A549 (cell line): Measurements from ENCODE around the gene MYH11. TPM values are rescaled to one million over a fixed set of nuclear protein-coding genes. Genes with fewer than 3 reads are reported as not detected.

Source experiments
- ATAC-seq, 2 experiments: fragments of 200-7000 bp in 1 of 2; fragments of >200 bp in 1 of 2; cut with Nextera tagmentation in 1 of 2; cut with Tn5 transposase in 1 of 2; 3 replicates each; pipeline versions ENCODE4 v1.8.0 to v1.9.1; 2018 to 2020; ENCODE audit warnings: mild to moderate bottlenecking in 1 of 2, moderate library complexity in 1 of 2
- CTCF ChIA-PET: fragments of 300-600 bp; sonication (Branson Sonifier 250); formaldehyde crosslinking; extraction: SDS; loops from one replicate; lab custom pipeline; 2021; ENCODE audit warnings: antibody characterized with exemption, inconsistent platforms; lab: Yijun Ruan, JAX
- POLR2A ChIA-PET: fragments of 350-600 bp; formaldehyde crosslinking; extraction: SDS; loops from one replicate; lab custom pipeline; 2021; ENCODE audit warnings: antibody characterized with exemption, inconsistent platforms; lab: Yijun Ruan, JAX
- DNase-seq, 2 experiments: peaks; one replicate each; pipeline versions ENCODE4 v3.0.0 to v3.0.0-alpha.2; 2011 to 2016; ENCODE audit warnings: low read depth in 1 of 2, low spot score in 1 of 2
- FAIRE-seq: peaks from 2 replicates; lab custom pipeline; 2011; peaks lifted over from hg19 to GRCh38; lab: Jason Lieb, UNC
- H3K27ac ChIP-seq, 2 experiments: fragments of >200 bp; sonication (Bioruptor Twin); formaldehyde crosslinking; 3 replicates each; pipeline ENCODE4 v1.5.1; 2016 to 2017
- H3K4me1 ChIP-seq: fragments of >200 bp; sonication (Bioruptor Twin); formaldehyde crosslinking; 3 replicates; pipeline ENCODE4 v1.6.1; 2016
- H3K4me2 ChIP-seq: fragments of >200 bp; sonication (Bioruptor Twin); formaldehyde crosslinking; 3 replicates; pipeline ENCODE4 v1.6.1; 2016
- H3K4me3 ChIP-seq: fragments of >200 bp; sonication (Bioruptor Twin); formaldehyde crosslinking; 3 replicates; pipeline ENCODE4 v1.5.1; 2016
- H3K9me3 ChIP-seq: fragments of >200 bp; sonication (Bioruptor Twin); formaldehyde crosslinking; 3 replicates; pipeline ENCODE4 v1.6.1; 2016
- CBX2 ChIP-seq: fragments of 200-600 bp; sonication (generic); IDR thresholded peaks from 2 replicates; pipeline ENCODE4 v1.6.1; 2016; ENCODE audit warnings: low read depth, mild to moderate bottlenecking, borderline replicate concordance
- CEBPB ChIP-seq, 2 experiments: fragments of >200 bp in 1 of 2; sonication (Bioruptor Twin) in 1 of 2; formaldehyde crosslinking in 1 of 2; IDR thresholded peaks; 2 replicates each; pipeline ENCODE4 v1.6.1; 2012 to 2016
- CHD2 ChIP-seq: fragments of 150-350 bp; IDR thresholded peaks from 2 replicates; pipeline ENCODE4 v1.6.1; 2014; ENCODE audit warnings: low read length; ENCODE audit not compliant: partially characterized antibody
- CHD4 ChIP-seq: fragments of 200-600 bp; sonication (generic); IDR thresholded peaks from 2 replicates; pipeline ENCODE4 v1.6.1; 2016; ENCODE audit warnings: antibody characterized with exemption, mild to moderate bottlenecking, borderline replicate concordance
- EHMT2 ChIP-seq: fragments of 200-600 bp; sonication (generic); IDR thresholded peaks from 2 replicates; pipeline ENCODE4 v1.6.1; 2016; ENCODE audit warnings: antibody characterized with exemption, low read depth, mild to moderate bottlenecking, moderate library complexity
- EP300 ChIP-seq, 2 experiments: fragments of >200 bp; sonication (Bioruptor Twin); formaldehyde crosslinking; IDR thresholded peaks; 2 replicates in 1 of 2; 3 replicates in 1 of 2; pipeline ENCODE4 v1.6.1; 2016 to 2017
- FOXS1 ChIP-seq: fragments of 250-450 bp; sonication (Bioruptor Pico); IDR thresholded peaks from 2 replicates; pipeline ENCODE4 v1.5.0; 2020; ENCODE audit warnings: mild to moderate bottlenecking, moderate library complexity
- GATA3 ChIP-seq: IDR thresholded peaks from 2 replicates; pipeline ENCODE4 v1.6.1; 2012; ENCODE audit warnings: borderline replicate concordance
- MAX ChIP-seq: IDR thresholded peaks from 2 replicates; pipeline ENCODE4 v1.6.1; 2012
- NFE2L2 ChIP-seq: fragments of 150-350 bp; conservative IDR thresholded peaks from 2 replicates; pipeline ENCODE4 v1.6.1; 2014; ENCODE audit warnings: low read length
- POLR2AphosphoS2 ChIP-seq: conservative IDR thresholded peaks from 2 replicates; pipeline ENCODE4 v1.6.1; 2012; ENCODE audit warnings: low read length, improper control_type of control experiment, inconsistent platforms
- REST ChIP-seq: fragments of 200-600 bp; sonication (generic); IDR thresholded peaks from 2 replicates; pipeline ENCODE4 v1.6.1; 2016; ENCODE audit warnings: antibody characterized with exemption, mild to moderate bottlenecking, moderate library complexity
- RNF2 ChIP-seq: fragments of 200-600 bp; sonication (generic); IDR thresholded peaks from 2 replicates; pipeline ENCODE4 v1.6.1; 2016; ENCODE audit warnings: low read depth, mild to moderate bottlenecking, antibody characterized with exemption, moderate library complexity, borderline replicate concordance
- TP53 ChIP-seq: fragments of 250-450 bp; sonication (Bioruptor Pico); IDR thresholded peaks from 2 replicates; pipeline ENCODE4 v1.5.0; 2021; ENCODE audit warnings: mild to moderate bottlenecking, moderate library complexity
- ZNF302 ChIP-seq: fragments of 250-450 bp; sonication (Bioruptor Pico); IDR thresholded peaks from 2 replicates; pipeline ENCODE4 v1.9.0; 2021; ENCODE audit warnings: inconsistent platforms, mild to moderate bottlenecking, moderate library complexity
- WGBS: methylation state at CpG from one replicate; pipeline ENCODE4 v1.1.6; 2017; ENCODE audit errors: missing lambda C conversion rate; 5-methylcytosine and 5-hydroxymethylcytosine counted together
- polyA plus RNA-seq, 4 experiments: library from polyadenylated mRNA; depleted of rRNA in 3 of 4; stranded (reverse); fragments of >200 nt; fragmentation: RNase III in 1 of 4; extraction: RNeasy Plus Mini Kit Qiagen cat#74134 plus additional on column Dnase treatment in 1 of 4; gene quantifications; 2 replicates in 3 of 4; 3 replicates in 1 of 4; pipeline ENCODE4 v1.2.3, GENCODE V29; 2011 to 2017
- TF ChIP-seq, protein P1 (sequence below): fragments of 150-350 bp; IDR thresholded peaks from 2 replicates; pipeline ENCODE4 v1.6.1; 2014; ENCODE audit warnings: low read depth, mild to moderate bottlenecking, low read length
- TF ChIP-seq, protein P2 (sequence below): fragments of 250-450 bp; sonication (Bioruptor Pico); IDR thresholded peaks from 2 replicates; pipeline ENCODE4 v1.5.0; 2021; ENCODE audit warnings: mild to moderate bottlenecking, moderate library complexity, borderline replicate concordance
- TF ChIP-seq, protein P3 (sequence below): fragments of >200 bp; sonication (Bioruptor Twin); formaldehyde crosslinking; IDR thresholded peaks from 3 replicates; pipeline ENCODE4 v1.6.1; 2016

The MYH11 gene
- polyA plus RNA-seq, 2 of the 4 experiments (the other 2 are of a cell fraction) = 0.03 to 0.09 TPM

DNA sequence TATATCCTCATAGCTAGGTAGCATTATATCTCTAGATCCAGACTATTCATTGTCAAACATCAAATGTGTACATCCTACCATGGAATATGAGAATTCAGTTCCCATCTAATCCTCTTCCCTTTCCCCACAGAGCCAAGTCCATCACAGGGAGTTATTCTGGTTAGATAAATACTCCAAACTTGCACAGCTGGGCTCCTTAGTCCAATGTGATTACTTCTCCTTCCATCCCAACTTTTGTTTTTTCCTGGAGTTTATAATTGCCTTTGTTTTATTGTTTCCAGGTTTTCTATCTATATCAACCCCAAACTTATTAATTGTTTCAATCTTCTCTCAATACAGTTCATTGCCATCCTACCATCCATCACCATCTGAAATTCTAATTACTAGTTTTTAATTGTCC, 59.9 kb downstream of the MYH11 start:
- CTCF ChIA-PET = interaction anchor here (1.8 to 1.9 kb wide), 2 partner anchors 19 to 25 kb away, joined by 10 read pairs; no protein-coding TSS in a partner anchor
- Histone ChIP-seq H3K4me2 (no peak overlapping the region), H3K4me3 (no peak overlapping the region), H3K4me1 (peaks cover 7% of the 10 kb centered on the region), H3K9me3 (peaks cover 13% of the 10 kb centered on the region), H3K27ac (no peak overlapping the region)
- ATAC-seq (no peak), FAIRE-seq (no peak), DNase-seq (no peak)
- TF ChIP-seq CBX2 (no peak), FOXS1 (CRISPR knock-in tag) (no peak), POLR2AphosphoS2 (no peak)
- POLR2A ChIA-PET = no interaction called here

GRCh38 chr16:15795615-15796014, 61.2 kb downstream of the MYH11 start:
- Histone ChIP-seq H3K9me3 (peaks cover 13% of the 10 kb centered on the region), H3K4me1 (peaks cover 7% of the 10 kb centered on the region)

More at GRCh38 chr16:15795615-15796014, 61.2 kb downstream of the MYH11 start:
- 63% methylated on average over 1 of the region's 1 CpG for WGBS
- TF ChIP-seq NFE2L2 = no peak
- TF ChIP-seq, protein P1, sequence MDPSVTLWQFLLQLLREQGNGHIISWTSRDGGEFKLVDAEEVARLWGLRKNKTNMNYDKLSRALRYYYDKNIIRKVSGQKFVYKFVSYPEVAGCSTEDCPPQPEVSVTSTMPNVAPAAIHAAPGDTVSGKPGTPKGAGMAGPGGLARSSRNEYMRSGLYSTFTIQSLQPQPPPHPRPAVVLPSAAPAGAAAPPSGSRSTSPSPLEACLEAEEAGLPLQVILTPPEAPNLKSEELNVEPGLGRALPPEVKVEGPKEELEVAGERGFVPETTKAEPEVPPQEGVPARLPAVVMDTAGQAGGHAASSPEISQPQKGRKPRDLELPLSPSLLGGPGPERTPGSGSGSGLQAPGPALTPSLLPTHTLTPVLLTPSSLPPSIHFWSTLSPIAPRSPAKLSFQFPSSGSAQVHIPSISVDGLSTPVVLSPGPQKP = no peak
- TF ChIP-seq CEBPB (IDR thresholded peaks at IDR 0.05) = no peak
- TF ChIP-seq TP53 (CRISPR knock-in tag) = no peak
- no peak for TF ChIP-seq MAX
- TF ChIP-seq EHMT2 = no peak
- TF ChIP-seq, protein P2, sequence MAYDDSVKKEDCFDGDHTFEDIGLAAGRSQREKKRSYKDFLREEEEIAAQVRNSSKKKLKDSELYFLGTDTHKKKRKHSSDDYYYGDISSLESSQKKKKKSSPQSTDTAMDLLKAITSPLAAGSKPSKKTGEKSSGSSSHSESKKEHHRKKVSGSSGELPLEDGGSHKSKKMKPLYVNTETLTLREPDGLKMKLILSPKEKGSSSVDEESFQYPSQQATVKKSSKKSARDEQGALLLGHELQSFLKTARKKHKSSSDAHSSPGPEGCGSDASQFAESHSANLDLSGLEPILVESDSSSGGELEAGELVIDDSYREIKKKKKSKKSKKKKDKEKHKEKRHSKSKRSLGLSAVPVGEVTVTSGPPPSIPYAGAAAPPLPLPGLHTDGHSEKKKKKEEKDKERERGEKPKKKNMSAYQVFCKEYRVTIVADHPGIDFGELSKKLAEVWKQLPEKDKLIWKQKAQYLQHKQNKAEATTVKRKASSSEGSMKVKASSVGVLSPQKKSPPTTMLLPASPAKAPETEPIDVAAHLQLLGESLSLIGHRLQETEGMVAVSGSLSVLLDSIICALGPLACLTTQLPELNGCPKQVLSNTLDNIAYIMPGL (CRISPR knock-in tag) = no peak
- TF ChIP-seq ZNF302 (CRISPR knock-in tag) = no peak
- TF ChIP-seq GATA3 = no peak
- TF ChIP-seq EP300 (IDR thresholded peaks at IDR 0.05) = no peak
- TF ChIP-seq, protein P3, sequence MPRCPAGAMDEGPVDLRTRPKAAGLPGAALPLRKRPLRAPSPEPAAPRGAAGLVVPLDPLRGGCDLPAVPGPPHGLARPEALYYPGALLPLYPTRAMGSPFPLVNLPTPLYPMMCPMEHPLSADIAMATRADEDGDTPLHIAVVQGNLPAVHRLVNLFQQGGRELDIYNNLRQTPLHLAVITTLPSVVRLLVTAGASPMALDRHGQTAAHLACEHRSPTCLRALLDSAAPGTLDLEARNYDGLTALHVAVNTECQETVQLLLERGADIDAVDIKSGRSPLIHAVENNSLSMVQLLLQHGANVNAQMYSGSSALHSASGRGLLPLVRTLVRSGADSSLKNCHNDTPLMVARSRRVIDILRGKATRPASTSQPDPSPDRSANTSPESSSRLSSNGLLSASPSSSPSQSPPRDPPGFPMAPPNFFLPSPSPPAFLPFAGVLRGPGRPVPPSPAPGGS = no peak
- no peak for TF ChIP-seq CHD2
- no peak for TF ChIP-seq CHD4
- TF ChIP-seq RNF2 = no peak
- no peak for TF ChIP-seq REST
- ATAC-seq (no peak), DNase-seq (no peak), FAIRE-seq (no peak)
- CTCF ChIA-PET = interaction anchor here (0.8 to 1.8 kb wide), 4 partner anchors 8 to 27 kb away, joined by 3 to 10 read pairs (median 4); no protein-coding TSS in a partner anchor
- POLR2A ChIA-PET = no interaction called here
- Histone ChIP-seq H3K27ac (no peak overlapping the region), H3K4me3 (no peak overlapping the region), H3K4me2 (no peak overlapping the region)
